ENCODE results near the gene SRPK1. TPM values are rescaled to one million over a fixed set of nuclear protein-coding genes. Genes with fewer than 3 reads are reported as not detected.

Gene SRPK1
- total and polyA plus RNA-seq, 2 of the 13 experiments (the other 11 are each of a cell fraction or from before 2014, with no cell fraction given), result 56.4 to 142 TPM

GRCh38 chr6:35920793-35921732 is at the start of gene SRPK1 (continued):
- TF ChIP-seq ZBTB44 (CRISPR knock-in tag; IDR thresholded peaks at IDR 0.05) (peak; percentile 75; the same call in 1 of the 2 replicates), ZNF34 (CRISPR knock-in tag; IDR thresholded peaks at IDR 0.05; ENCODE audit: borderline replicate concordance) (no peak), ELF3 (CRISPR knock-in tag; IDR thresholded peaks at IDR 0.05) (peak; percentile 39; the same call in 1 of the 2 replicates), THAP11 (CRISPR knock-in tag; IDR thresholded peaks at IDR 0.05) (peak; percentile 68), ZNF367 (CRISPR knock-in tag; IDR thresholded peaks at IDR 0.05; ENCODE audit: borderline replicate concordance) (no peak; the same call in 1 of the 2 replicates), ZNF20 (CRISPR knock-in tag; IDR thresholded peaks at IDR 0.05) (peak; percentile 86), ZNF205 (CRISPR knock-in tag; IDR thresholded peaks at IDR 0.05) (peak; percentile 75; the same call in 1 of the 2 replicates), ZNF501 (CRISPR knock-in tag; IDR thresholded peaks at IDR 0.05) (peak; percentile 73), MTA1 (CRISPR knock-in tag; IDR thresholded peaks at IDR 0.05; ENCODE audit: borderline replicate concordance) (peak; percentile 53; the same call in 1 of the 2 replicates), SMARCE1 (IDR thresholded peaks at IDR 0.05; ENCODE audit: borderline replicate concordance) (no peak), RCOR2 (CRISPR knock-in tag; IDR thresholded peaks at IDR 0.05) (peak; percentile 92), ZNF550 (CRISPR knock-in tag; IDR thresholded peaks at IDR 0.05; ENCODE audit: borderline replicate concordance) (no peak), ZNF326 (CRISPR knock-in tag; IDR thresholded peaks at IDR 0.05; ENCODE audit: borderline replicate concordance) (no peak), PAF1 (CRISPR knock-in tag; IDR thresholded peaks at IDR 0.05) (no peak), HOXA9 (CRISPR knock-in tag; IDR thresholded peaks at IDR 0.05; ENCODE audit: borderline replicate concordance) (peak; percentile 38; the same call in 1 of the 2 replicates)
- TF ChIP-seq, protein P1, sequence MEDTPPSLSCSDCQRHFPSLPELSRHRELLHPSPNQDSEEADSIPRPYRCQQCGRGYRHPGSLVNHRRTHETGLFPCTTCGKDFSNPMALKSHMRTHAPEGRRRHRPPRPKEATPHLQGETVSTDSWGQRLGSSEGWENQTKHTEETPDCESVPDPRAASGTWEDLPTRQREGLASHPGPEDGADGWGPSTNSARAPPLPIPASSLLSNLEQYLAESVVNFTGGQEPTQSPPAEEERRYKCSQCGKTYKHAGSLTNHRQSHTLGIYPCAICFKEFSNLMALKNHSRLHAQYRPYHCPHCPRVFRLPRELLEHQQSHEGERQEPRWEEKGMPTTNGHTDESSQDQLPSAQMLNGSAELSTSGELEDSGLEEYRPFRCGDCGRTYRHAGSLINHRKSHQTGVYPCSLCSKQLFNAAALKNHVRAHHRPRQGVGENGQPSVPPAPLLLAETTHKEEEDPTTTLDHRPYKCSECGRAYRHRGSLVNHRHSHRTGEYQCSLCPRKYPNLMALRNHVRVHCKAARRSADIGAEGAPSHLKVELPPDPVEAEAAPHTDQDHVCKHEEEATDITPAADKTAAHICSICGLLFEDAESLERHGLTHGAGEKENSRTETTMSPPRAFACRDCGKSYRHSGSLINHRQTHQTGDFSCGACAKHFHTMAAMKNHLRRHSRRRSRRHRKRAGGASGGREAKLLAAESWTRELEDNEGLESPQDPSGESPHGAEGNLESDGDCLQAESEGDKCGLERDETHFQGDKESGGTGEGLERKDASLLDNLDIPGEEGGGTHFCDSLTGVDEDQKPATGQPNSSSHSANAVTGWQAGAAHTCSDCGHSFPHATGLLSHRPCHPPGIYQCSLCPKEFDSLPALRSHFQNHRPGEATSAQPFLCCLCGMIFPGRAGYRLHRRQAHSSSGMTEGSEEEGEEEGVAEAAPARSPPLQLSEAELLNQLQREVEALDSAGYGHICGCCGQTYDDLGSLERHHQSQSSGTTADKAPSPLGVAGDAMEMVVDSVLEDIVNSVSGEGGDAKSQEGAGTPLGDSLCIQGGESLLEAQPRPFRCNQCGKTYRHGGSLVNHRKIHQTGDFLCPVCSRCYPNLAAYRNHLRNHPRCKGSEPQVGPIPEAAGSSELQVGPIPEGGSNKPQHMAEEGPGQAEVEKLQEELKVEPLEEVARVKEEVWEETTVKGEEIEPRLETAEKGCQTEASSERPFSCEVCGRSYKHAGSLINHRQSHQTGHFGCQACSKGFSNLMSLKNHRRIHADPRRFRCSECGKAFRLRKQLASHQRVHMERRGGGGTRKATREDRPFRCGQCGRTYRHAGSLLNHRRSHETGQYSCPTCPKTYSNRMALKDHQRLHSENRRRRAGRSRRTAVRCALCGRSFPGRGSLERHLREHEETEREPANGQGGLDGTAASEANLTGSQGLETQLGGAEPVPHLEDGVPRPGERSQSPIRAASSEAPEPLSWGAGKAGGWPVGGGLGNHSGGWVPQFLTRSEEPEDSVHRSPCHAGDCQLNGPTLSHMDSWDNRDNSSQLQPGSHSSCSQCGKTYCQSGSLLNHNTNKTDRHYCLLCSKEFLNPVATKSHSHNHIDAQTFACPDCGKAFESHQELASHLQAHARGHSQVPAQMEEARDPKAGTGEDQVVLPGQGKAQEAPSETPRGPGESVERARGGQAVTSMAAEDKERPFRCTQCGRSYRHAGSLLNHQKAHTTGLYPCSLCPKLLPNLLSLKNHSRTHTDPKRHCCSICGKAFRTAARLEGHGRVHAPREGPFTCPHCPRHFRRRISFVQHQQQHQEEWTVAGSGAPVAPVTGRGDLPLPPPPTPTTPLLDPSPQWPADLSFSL (CRISPR knock-in tag; IDR thresholded peaks at IDR 0.05), result peak; percentile 62
- TF ChIP-seq, protein P2, sequence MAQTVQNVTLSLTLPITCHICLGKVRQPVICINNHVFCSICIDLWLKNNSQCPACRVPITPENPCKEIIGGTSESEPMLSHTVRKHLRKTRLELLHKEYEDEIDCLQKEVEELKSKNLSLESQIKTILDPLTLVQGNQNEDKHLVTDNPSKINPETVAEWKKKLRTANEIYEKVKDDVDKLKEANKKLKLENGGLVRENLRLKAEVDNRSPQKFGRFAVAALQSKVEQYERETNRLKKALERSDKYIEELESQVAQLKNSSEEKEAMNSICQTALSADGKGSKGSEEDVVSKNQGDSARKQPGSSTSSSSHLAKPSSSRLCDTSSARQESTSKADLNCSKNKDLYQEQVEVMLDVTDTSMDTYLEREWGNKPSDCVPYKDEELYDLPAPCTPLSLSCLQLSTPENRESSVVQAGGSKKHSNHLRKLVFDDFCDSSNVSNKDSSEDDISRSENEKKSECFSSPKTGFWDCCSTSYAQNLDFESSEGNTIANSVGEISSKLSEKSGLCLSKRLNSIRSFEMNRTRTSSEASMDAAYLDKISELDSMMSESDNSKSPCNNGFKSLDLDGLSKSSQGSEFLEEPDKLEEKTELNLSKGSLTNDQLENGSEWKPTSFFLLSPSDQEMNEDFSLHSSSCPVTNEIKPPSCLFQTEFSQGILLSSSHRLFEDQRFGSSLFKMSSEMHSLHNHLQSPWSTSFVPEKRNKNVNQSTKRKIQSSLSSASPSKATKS (CRISPR knock-in tag; IDR thresholded peaks at IDR 0.05), result peak; percentile 62; the same call in 1 of the 2 replicates

Data from HepG2 (cell line).